HG03439 (cell line): Measurements from ENCODE around the gene MIA.
A peak's percentile ranks its signal among the peaks of the same experiment; 100 is the strongest.
"Not testable (repeated sequence)": the region's sequence is repeated elsewhere in the genome, so short reads cannot be mapped to it uniquely, and the experiment has no call there.

Experiments used
- ATAC-seq: cut with Tn5 transposase; IDR thresholded peaks from one replicate; pipeline ENCODE4 v1.9.1; 2021; ENCODE audit warnings: mild to moderate bottlenecking, moderate library complexity; ENCODE audit not compliant: unreplicated experiment

MIA gene

DNA sequence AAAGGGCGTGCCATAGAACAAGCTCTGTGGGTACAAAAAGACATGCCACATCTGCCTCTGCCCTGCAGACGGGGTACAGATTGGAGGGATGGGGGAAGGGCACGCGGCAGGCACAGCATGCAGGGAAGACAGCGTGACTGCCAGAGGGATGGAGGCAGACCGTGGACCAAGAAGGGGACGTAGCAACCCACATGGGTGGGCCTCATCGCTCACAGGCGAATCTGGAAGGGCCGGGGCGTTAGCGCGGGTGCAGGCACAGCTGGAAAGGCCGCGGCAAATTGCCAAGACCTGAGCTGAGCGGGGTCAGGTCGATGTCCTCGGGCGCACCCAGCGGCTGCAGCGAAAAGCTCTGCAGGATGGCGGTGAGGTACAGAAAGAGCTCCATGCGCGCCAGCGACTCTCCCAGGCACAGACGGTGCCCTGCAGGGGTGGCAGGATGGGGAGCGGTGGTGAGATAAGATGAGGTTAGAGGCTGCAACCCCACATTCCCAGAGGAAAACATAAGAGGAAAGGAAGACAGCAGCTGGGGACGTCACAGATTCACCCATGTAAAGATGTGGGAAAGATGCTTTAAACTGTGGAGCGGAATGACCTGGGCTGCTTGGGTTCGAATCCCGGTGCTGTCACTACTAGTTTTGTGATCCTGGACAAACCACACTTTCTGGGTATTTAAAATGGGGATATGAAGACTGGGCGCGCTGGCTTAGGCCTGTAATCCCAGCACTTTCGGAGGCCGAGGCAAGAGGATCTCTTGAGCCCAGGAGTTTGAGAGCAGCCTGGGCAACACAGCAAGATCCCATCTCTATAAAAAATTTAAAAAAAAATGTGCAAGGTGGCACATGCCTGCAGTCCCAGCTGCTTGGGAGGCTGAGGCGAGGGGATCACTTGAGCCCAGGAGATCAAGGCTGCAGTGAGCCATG is 43.4 kb downstream of the MIA start:
- ATAC-seq = peak; percentile 54

DNA sequence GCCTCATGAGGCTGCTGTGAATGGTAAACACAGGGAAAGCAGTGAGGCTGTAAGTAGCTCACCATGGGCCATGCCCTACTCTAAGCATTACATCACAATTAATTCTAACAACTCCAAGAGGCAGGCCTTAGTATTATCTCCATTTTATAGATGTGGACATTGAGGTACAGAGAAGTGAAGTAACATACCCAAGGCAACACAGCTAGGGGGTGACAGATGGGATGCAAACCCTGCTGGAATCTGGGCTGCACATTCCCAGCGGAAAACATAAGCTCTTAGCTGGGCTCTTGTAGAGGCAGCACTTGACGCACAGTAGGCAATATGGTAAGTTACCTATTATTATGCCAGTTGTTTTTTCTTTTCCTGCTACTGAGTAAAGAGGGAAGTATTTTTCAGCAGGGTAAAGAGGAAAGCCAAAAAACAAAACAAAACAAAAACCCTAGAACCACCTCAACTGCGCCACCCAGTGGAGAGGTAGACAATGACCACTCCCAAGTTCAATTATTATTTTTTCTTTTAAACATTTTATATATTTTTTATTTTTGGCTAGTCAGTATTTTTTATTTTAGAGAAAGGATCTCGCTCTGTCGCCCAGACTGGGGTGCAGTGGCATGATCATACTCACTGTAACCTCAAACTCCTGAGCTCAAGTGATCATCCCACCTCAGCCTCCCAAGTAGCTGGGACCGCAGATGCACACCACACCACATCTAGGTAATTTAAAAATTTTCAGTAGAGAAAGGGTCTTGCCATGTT is 44.3 kb downstream of the MIA start:
- not testable (repeated sequence) for ATAC-seq

DNA sequence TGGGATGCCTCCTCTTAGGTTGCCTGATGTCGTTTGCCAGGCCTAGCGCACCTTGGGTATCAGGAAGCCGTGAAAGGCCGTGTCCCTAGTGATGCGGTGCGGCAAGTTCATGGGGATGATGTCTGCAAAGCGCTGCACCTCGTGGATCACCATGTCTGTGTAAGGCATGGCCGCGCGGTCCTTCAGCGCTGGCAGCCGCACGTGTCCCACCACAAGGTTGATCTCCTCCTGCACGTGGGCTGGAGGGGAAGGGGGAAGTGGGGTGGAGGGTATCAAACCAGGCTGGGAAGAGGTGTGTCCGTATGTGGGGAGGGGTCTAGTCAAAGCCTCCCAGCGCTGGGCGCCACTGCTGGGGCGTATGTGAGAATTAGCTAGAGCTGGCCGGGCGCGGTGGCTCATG is 46.8 kb downstream of the MIA start:
- ATAC-seq = no peak

DNA sequence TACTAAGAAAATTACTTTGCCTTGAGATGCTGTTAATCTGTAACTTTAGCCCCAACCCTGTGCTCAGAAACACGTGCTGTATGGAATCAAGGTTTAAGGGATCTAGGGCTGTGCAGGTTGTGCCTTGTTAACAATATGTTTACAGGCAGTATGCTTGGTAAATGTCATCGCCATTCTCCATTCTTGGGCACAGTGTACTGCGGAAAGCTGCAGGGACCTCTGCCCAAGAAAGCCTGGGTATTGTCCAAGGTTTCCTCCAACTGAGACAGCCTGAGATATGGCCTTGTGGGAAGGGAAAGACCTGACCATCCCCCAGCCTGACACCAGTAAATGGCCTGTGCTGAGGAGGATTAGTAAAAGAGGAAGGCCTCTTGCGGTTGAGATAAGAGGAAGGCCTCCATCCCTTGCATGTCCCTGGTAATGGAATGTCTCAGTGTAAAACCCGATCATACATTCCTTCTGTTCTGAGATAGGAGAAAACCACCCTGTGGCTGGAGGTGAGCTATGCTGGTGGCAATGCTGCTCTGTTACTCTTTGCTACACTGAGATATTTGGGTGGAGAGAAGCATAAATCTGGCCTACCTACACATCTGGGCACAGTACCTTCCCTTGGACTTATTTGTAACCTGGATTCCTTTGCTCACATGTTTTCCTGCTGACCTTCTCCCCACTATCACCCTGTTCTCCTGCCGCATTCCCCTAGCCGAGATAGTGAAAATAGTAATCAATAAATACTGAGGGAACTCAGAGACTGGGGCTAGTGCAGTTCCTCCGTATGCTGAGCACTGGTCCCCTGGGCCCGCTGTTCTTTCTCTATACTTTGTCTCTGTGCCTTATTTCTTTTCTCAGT is 47.6 kb downstream of the MIA start:
- not testable (repeated sequence) for ATAC-seq

DNA sequence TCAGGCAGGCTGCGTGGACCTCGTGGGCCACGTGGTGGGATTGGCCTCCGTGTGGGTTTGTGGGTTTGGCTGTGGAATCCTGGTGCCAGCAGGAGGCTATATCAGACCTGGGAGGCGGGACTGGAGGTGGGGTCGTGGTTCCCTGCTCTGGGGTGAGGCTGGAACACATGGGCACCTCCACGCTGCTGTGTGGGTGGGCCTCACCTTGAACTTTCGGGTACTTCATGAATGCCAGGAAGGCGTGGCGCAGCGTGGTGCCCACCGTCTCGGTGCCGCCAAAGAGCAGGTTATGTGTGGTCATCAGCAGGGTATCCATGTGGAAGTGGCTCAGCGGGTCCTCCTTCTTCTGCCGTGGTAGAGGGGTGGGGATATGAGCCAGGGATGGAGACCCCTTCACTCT is 49.6 kb downstream of the MIA start:
- ATAC-seq = not testable (repeated sequence)

DNA sequence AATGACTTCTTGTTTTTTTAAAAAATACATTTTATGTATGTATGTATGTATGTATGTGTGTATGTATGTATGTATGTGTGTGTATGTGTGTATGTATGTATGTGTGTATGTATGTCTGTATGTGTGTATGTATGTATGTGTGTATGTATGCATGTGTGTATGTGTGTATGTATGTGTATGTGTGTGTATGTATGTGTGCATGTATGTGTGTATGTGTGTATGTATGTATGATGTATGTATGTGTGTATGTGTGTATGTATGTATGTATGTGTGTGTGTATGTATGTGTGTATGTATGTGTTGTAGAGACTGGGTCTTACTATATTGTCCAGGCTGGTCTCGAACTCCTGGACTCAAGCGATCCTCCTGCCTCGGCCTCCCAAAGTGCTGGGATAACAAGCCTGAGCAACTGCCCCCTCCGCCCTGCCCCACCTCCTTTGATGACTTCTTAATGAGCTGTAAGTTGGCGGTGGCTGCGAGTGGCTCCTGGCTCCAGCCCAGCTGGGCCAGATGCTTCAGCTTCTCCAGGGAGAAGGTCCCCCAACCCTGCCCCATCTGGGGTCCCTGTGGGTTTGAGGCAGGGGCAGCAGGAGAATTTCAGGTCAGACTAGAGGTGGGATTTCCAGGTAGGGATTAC is 50.3 kb downstream of the MIA start:
- ATAC-seq = not testable (repeated sequence)

DNA sequence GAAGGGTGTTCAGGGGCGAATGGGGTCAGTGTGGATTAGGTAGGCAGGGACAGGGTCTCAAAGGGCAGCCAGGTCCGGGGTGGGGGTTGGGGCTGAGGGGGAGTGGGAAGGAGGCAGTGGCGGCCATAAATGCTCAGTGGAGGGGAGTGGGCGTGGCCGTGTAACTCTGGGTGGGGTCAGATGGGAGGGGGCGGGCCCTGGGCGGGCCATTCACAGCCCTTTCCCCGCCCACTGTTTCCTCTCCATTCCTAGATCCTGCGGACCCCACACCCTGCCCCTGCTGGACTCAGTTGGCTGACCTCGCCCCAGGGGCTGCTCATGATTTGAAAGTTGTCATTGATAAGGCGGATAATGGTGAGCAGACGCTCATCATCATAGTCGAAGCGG is 51.0 kb downstream of the MIA start:
- not testable (repeated sequence) for ATAC-seq

DNA sequence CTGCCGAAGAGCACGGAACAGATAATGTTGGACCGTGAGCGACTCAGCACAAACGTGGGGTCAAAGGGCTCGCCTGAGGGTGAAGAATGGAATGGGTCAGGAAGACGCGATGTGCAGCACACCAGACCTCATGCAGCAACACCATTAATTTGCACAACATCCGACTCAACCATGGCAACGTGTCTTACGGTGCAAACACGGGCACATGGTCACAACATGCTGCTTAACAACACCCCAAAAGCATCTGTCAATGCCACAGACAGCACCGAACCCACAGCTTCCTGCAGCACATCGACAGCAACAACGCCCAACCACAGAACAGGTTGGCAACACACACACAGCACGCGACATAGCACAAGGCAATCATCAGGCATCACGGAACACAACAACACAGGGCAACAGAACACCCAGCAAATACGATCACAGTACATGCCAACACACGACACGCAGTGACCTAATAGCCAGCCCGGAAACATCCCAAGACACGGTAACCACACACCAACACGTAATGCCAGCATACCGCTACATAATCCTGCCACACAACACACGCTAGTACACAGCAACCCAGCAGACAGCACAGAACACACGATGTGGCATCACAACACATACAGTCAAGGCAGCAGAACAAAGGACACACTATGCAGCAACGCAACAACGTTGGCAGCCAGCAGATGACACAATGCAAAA is 51.5 kb downstream of the MIA start:
- ATAC-seq = not testable (repeated sequence)
